GM19099 (cell line): Measurements from ENCODE around the gene PTPRA.

ENCODE experiments used
- POLR2A ChIP-seq: IDR thresholded peaks from 3 replicates; pipeline ENCODE4 v1.6.1; 2011; ENCODE audit warnings: low read depth; ENCODE audit not compliant: insufficient read length; ENCODE audit errors: extremely low read depth

Gene PTPRA

GRCh38 chr20:2873010-2873746 is at the start of gene PTPRA:
Gene PTPRA (plus strand): TSS chr20:2873481. CDS start chr20:2964278, 90,797 bp downstream.
- peak; percentile 99 for TF ChIP-seq POLR2A

- no peak for TF ChIP-seq POLR2A
These were observed 47.5 kb upstream of the PTPRA start for GRCh38 chr20:2825761-2826160.

DNA sequence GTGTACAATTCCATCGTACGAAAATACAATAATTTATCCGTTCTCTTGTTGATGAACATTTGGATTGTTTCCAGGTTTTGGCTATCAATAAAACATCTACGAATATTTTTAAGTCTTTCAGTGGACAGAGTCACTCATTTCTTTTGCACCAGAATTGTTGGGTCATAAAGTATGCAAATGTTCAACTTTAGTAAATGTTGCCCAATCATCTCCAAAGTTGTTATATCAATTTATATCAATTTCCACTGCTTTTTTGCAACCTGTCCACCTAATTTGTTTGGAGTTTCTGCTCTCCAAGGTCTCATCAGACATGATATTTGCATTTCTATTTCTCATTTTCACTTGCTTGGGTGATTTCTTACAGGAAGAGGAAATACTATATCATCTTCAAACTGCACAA is 46.6 kb upstream of the PTPRA start:
- no peak for TF ChIP-seq POLR2A

- no peak for TF ChIP-seq POLR2A
These were observed 43.9 kb upstream of the PTPRA start for GRCh38 chr20:2829376-2829775.

DNA sequence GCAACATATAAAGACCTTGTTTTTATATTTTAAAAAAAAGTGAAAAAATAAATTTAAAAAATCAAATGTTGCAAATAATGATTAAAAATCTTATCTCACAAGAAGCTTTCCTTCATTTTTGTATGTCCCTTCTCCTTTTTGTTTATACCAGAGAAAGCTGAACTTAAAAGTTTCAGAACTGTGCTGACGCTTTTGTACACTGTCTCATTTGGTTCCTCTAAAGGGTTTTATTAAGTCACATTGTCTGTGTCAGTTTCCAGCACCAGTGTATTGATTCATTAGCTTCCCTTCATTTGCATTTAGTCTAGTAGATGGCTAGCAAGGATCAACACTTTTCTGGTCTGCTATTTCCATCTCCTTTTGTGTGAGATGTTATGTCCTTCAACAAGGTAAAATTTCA is 39.5 kb upstream of the PTPRA start:
- no peak for TF ChIP-seq POLR2A

DNA sequence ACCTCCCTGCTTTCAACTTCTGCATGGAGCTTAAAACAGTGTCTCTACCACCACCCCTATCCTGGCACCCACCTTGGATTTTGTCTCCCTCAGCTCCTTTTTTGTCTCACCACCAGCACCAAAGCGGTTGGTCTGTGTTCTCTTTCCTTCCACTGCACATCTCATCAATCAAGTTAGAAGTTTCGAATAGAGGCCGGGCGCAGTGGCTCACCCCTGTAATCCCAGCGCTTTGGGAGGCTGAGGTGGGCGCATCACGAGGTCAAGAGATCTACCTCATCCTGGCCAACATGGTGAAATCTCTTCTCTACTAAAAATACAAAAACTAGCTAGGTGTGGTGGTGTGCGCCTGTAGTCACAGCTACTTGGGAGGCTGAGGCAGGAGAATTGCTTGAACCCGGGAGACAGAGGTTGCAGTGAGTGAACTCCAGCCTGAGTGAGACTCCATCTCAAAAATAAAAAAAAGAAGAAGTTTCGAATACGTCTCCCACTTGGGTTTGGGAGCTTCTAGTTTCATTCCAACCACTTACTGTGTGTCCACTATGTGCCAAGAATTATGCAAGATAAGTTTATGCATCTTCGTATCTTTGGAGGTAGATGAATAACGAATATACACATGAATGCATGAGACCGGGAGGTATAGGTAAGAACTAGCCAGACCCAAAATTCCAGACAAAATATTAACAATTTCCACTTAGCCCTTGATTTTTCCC is 38.7 kb upstream of the PTPRA start:
- no peak for TF ChIP-seq POLR2A

DNA sequence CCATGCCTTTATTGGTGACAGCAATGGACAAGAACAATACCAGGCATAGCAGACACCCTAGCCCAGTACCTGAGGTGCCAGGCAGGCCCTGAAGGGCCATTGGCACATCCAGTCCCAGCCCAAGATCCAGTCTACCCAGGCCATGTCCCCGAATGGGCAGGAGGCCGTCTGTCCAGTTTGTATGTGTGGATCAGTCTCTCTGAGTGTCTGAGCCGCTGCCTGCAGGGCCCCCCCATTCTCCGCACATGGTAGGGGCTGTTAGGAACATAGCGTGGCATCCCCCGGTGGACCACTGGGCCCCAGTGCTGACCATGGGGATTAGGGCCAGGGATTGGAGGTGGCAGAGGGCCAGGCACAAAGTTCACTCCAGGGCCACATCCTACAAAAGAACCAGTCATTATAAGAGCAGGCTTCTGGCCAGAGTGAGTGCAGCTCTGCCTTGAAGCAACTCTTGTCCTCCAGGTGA is 37.9 kb upstream of the PTPRA start:
- TF ChIP-seq POLR2A = no peak

DNA sequence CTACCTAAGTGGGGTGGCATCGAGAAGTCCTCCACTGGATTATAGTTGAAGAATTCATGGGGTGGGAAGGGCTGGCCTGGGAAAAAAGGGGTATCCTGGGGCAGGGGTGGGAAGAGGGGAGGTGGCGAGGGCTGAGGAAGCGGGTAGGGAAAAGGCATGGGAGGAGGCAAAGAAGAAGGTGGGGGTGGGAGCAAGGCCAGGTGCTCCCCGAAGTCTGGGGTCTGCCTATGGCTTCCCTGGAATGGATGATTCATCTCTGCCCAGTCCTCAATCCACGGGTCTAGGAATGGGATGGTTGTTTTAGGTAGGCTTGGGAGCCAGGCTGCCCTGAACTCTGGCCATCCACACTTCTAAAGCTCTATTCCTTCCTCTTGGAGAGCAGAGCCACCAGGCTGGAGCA is 37.2 kb upstream of the PTPRA start:
- no peak for TF ChIP-seq POLR2A

GRCh38 chr20:2837221-2837960 is 35.9 kb upstream of the PTPRA start:
- TF ChIP-seq POLR2A = no peak

DNA sequence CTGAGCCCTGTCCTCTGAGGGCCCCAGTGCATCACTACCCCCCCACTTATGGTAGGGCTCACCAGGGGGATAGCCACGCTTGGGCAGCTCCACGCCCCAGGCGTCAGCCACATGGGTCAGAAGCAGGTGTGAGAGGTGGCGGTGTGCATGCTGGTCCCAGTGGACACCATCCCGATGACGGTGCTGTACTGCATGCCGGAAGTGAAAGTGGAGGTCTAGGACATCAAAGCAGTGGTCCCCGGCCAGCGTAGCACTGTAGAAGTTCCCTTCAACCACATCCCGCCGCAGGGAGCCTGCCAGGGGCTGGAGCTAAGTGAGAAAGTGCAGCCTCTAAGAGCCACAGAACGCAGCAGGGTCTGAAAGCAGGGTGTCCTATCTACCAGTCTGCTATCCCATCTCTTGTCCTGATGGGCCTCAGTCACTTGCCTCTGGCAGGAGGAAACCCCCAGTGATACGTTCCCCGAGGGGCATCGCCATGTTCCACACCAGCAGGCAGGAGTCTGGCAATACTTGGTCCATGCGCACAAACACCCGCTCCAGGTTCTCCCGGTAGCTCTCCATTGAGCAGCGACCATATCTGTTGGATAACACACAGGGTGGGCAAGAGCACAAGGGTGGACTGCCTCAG is 35.0 kb upstream of the PTPRA start:
- no peak for TF ChIP-seq POLR2A

- TF ChIP-seq POLR2A = no peak
These were observed 34.2 kb upstream of the PTPRA start for GRCh38 chr20:2838847-2839671.

DNA sequence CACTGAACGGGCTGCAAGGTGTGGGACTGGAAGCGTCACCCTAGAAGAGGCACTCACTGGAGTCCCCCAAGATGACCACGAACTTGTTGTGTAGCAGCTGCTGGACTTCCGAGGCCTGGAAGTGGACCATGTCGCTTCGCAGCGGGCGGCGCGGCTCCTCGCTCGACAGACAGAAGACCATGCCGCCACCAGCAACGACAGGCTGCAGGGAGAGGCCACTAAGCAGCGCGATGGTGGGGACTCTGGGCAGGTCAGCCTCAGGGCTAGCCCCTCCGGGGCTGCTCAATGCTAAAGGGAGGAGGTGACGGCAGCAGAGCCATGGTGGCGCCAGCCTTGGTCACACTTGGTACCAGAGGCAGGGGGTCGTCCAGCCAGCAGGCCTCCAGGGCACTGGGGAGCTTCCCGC is 33.5 kb upstream of the PTPRA start:
- TF ChIP-seq POLR2A = no peak

- TF ChIP-seq POLR2A = peak; percentile 67
These were observed 32.9 kb upstream of the PTPRA start, which contains the start of the genes PCED1A and VPS16 for GRCh38 chr20:2840138-2840966. Gene PCED1A (minus strand): TSS chr20:2840655. CDS start chr20:2839912, 743 bp downstream. Gene VPS16 (plus strand): TSS chr20:2840745. CDS start chr20:2840775, 30 bp downstream.
